Measurements from ENCODE around the gene ZBED3.

GRCh38 chr5:77095189-77095588 lies 8.1 kb upstream of the ZBED3 start:
- TF ChIP-seq POLR2AphosphoS5 (IDR thresholded peaks at IDR 0.05) (no peak), CTCF (IDR thresholded peaks at IDR 0.05) (no peak), POLR2A (IDR thresholded peaks at IDR 0.05) (no peak)

Data from stomach (tissue), 4 donors.